Transverse colon (tissue), 4 donors: ENCODE data around the gene KIAA1586. TPM values are rescaled to one million over a fixed set of nuclear protein-coding genes. Genes with fewer than 3 reads are reported as not detected.

ENCODE experiments used
- DNase-seq: peaks from one replicate; pipeline ENCODE4 v3.0.0-alpha.2; 2019
- H3K27ac ChIP-seq, 4 donors: fragments of 200-600 bp; sonication (generic); 2 replicates each; pipeline ENCODE4 v1.5.1; 2016 to 2018; ENCODE audit warnings: inconsistent platforms in 4 of 4
- H3K27me3 ChIP-seq: fragments of 200-600 bp; sonication (generic); 2 replicates; pipeline ENCODE4 v1.5.1; 2017; ENCODE audit warnings: inconsistent platforms
- H3K36me3 ChIP-seq, 4 donors: fragments of 200-600 bp; sonication (generic); 2 replicates each; pipeline ENCODE4 v1.5.1; 2017 to 2019; ENCODE audit warnings: inconsistent platforms in 4 of 4
- H3K4me1 ChIP-seq, 4 donors: fragments of 200-600 bp; sonication (generic); 2 replicates each; pipeline ENCODE4 v1.5.1; 2017 to 2020; ENCODE audit warnings: inconsistent platforms in 4 of 4
- H3K4me3 ChIP-seq, 4 donors: fragments of 200-600 bp; sonication (generic); 1 replicate in 1 of 4; 2 replicates in 3 of 4; pipeline versions ENCODE4 v1.5.1 to v1.6.1; 2017 to 2019; ENCODE audit warnings: inconsistent platforms in 4 of 4
- H3K9me3 ChIP-seq, 2 donors: fragments of 200-600 bp; sonication (generic); 2 replicates each; pipeline ENCODE4 v1.5.1; 2017 to 2019; ENCODE audit warnings: inconsistent platforms in 2 of 2
- CTCF ChIP-seq, 5 experiments: fragments of 200-600 bp in 3 of 5; fragments of 450-650 bp in 2 of 5; sonication (generic) in 3 of 5; IDR thresholded peaks; 1 replicate in 2 of 5; 2 replicates in 3 of 5; pipeline ENCODE4 v1.5.1; 2016 to 2017; ENCODE audit warnings: antibody characterized with exemption in 5 of 5, inconsistent platforms in 3 of 5, mild to moderate bottlenecking in 2 of 5, moderate library complexity in 1 of 5
- EP300 ChIP-seq: sonication (generic); formaldehyde crosslinking; IDR thresholded peaks from one replicate; pipeline ENCODE4 v1.6.1; 2017; ENCODE audit warnings: antibody characterized with exemption, low read depth
- POLR2A ChIP-seq: fragments of 450-650 bp; IDR thresholded peaks from one replicate; pipeline ENCODE4 v1.6.1; 2016; ENCODE audit warnings: antibody characterized with exemption, mild to moderate bottlenecking, moderate library complexity
- POLR2AphosphoS5 ChIP-seq, 3 donors: sonication (generic); formaldehyde crosslinking; IDR thresholded peaks; one replicate each; pipeline ENCODE4 v1.6.1; 2016; ENCODE audit warnings: antibody characterized with exemption in 3 of 3
- WGBS, 2 donors: methylation state at CpG; one replicate each; pipeline ENCODE4 v1.1.5; 2018; ENCODE audit warnings: low coverage in 1 of 2; 5-methylcytosine and 5-hydroxymethylcytosine counted together
- in situ Hi-C, 4 donors: fragments of 200-750 bp; cut with MboI; loops; one replicate each; pipeline versions ENCODE4 v1.15.0 to v1.15.1; 2017; ENCODE audit warnings: low sequenced_read_pairs in 3 of 4, low pct_ligation_motif_present in 1 of 4, low pct_unique_long_range_greater_than_20kb in 1 of 4
- intact Hi-C: fragments of 100-400 bp; cut with DNase I; formaldehyde crosslinking; loops from one replicate; pipeline ENCODE4 v1.15.1; 2023; ENCODE audit warnings: low total_unique reads
- total RNA-seq, 4 donors: library from RNA; depleted of rRNA; stranded (reverse); fragments of >200 nt; gene quantifications; one replicate each; pipeline ENCODE4 v1.1.0, GENCODE V29; 2016

KIAA1586 gene
- total RNA-seq, 4 donors from 2014 or later: 0.75 to 9.8 (median 3.6) TPM

GRCh38 chr6:57048577-57048976, 2.1 kb downstream of the KIAA1586 start:
- WGBS, 2 donors: 78 to 89% methylated on average over 5 of the region's 5 CpGs
- Histone ChIP-seq H3K27ac (no peak overlapping the region), H3K4me1 (peaks cover 0 to 21% (median 7%) of the 10 kb centered on the region in 4 donors), H3K4me3 (no peak overlapping the region), H3K27me3 (peaks cover 3% of the 10 kb centered on the region), H3K9me3 (no peaks in the 10 kb centered on the region), H3K36me3 (peaks cover 0 to 21% (median 10%) of the 10 kb centered on the region in 4 donors)
- in situ Hi-C loops (loop anchor here in 1 of 4 donors (25.0 kb wide), 1 partner anchor 289 kb away; no protein-coding TSS in a partner anchor), intact Hi-C loops (no loop called here)
- no peak for DNase-seq
- no peak for TF ChIP-seq EP300
- TF ChIP-seq CTCF (IDR thresholded peaks at IDR 0.05): no peak
- no peak for TF ChIP-seq POLR2A
- TF ChIP-seq POLR2AphosphoS5 (IDR thresholded peaks at IDR 0.05): no peak

GRCh38 chr6:57063847-57064246, 17.4 kb downstream of the KIAA1586 start:
- H3K27ac ChIP-seq: no peak overlapping the region
- no peaks in the 10 kb centered on the region for H3K27me3 ChIP-seq
- intact Hi-C loops: no loop called here
- no peaks in the 10 kb centered on the region for H3K9me3 ChIP-seq
- no peak for DNase-seq
- no peak for TF ChIP-seq POLR2AphosphoS5 (IDR thresholded peaks at IDR 0.05)
- TF ChIP-seq CTCF (IDR thresholded peaks at IDR 0.05): no peak
- TF ChIP-seq POLR2A: no peak
- no peak for TF ChIP-seq EP300
- in situ Hi-C loops: no loop called here
- no peak overlapping the region for H3K4me3 ChIP-seq
- WGBS, 2 donors: 93 to 96% methylated on average over 3 of the region's 3 CpGs
- no peaks in the 10 kb centered on the region for H3K4me1 ChIP-seq
- H3K36me3 ChIP-seq: peaks cover 0 to 8% (median 0%) of the 10 kb centered on the region in 4 donors

- 81% methylated on average over 1 of the region's 1 CpG; no CpG with 5 or more reads in 1 of the 2 donors for WGBS, 2 donors
- no peaks in the 10 kb centered on the region for H3K9me3 ChIP-seq
- in situ Hi-C loops: no loop called here
Measured at GRCh38 chr6:57064809-57065208, 18.3 kb downstream of the KIAA1586 start.

GRCh38 chr6:57068061-57068460, 21.6 kb downstream of the KIAA1586 start:
- no peak overlapping the region for H3K4me3 ChIP-seq
- in situ Hi-C loops: no loop called here
- WGBS, 2 donors: 96 to 100% methylated on average over 1 of the region's 1 CpG
- intact Hi-C loops: no loop called here
- no peaks in the 10 kb centered on the region for H3K9me3 ChIP-seq
- H3K27me3 ChIP-seq: no peaks in the 10 kb centered on the region
- H3K36me3 ChIP-seq: no peaks in the 10 kb centered on the region
- H3K27ac ChIP-seq: no peak overlapping the region
- DNase-seq: no peak
- no peaks in the 10 kb centered on the region for H3K4me1 ChIP-seq
- TF ChIP-seq POLR2A: no peak
- no peak for TF ChIP-seq EP300
- no peak for TF ChIP-seq CTCF (IDR thresholded peaks at IDR 0.05)
- TF ChIP-seq POLR2AphosphoS5 (IDR thresholded peaks at IDR 0.05): no peak

More at GRCh38 chr6:57064809-57065208, 18.3 kb downstream of the KIAA1586 start:
- intact Hi-C loops: no loop called here
- H3K4me3 ChIP-seq: no peak overlapping the region
- H3K27ac ChIP-seq: no peak overlapping the region
- DNase-seq: no peak
- TF ChIP-seq CTCF (IDR thresholded peaks at IDR 0.05): no peak
- TF ChIP-seq EP300: no peak
- TF ChIP-seq POLR2A: no peak
- TF ChIP-seq POLR2AphosphoS5 (IDR thresholded peaks at IDR 0.05): no peak
- H3K36me3 ChIP-seq: peaks cover 0 to 8% (median 0%) of the 10 kb centered on the region in 4 donors
- no peaks in the 10 kb centered on the region for H3K4me1 ChIP-seq
- no peaks in the 10 kb centered on the region for H3K27me3 ChIP-seq
